Stimulated activated CD8-positive, alpha-beta memory T cell treated with anti-CD3 and anti-CD28 coated beads, Interleukin-12 subunit alpha, Interleukin-12 subunit beta, amount 100 ng/mL, for 24 hours (primary cell): Measurements from ENCODE around the gene SCARB2.
"Not testable (repeated sequence)": the region's sequence is repeated elsewhere in the genome, so short reads cannot be mapped to it uniquely, and the experiment has no call there.

ENCODE experiments used
- DNase-seq: peaks from one replicate; pipeline ENCODE4 v3.0.0-alpha.2; 2020; ENCODE audit errors: extremely low read depth

Gene SCARB2

GRCh38 chr4:76213415-76214176, at the start of gene SCARB2:
Gene SCARB2, minus strand, starts transcription at chr4:76213824. Its CDS starts 281 bp downstream, at chr4:76213543.
- DNase-seq, result peak; percentile 39

GRCh38 chr4:76260571-76260970, 46.9 kb upstream of the SCARB2 start:
- DNase-seq, result no peak

GRCh38 chr4:76257824-76258223, 44.2 kb upstream of the SCARB2 start:
- DNase-seq, result no peak

- no peak for DNase-seq
Observed at GRCh38 chr4:76256968-76257367, 43.3 kb upstream of the SCARB2 start.

GRCh38 chr4:76256032-76256431, 42.4 kb upstream of the SCARB2 start:
- no peak for DNase-seq

- DNase-seq, result no peak
Observed at GRCh38 chr4:76253511-76253910, 39.9 kb upstream of the SCARB2 start.

- DNase-seq, result no peak
Observed at GRCh38 chr4:76252271-76252653, 38.6 kb upstream of the SCARB2 start.

GRCh38 chr4:76251441-76252270, 38.0 kb upstream of the SCARB2 start, which contains the start of gene FAM47E:
Gene FAM47E, plus strand, starts transcription at chr4:76251721. Its CDS starts 26 bp downstream, at chr4:76251747.
- DNase-seq, result peak; percentile 11

GRCh38 chr4:76250962-76251361, 37.3 kb upstream of the SCARB2 start:
- no peak for DNase-seq

GRCh38 chr4:76246852-76247251, 33.2 kb upstream of the SCARB2 start:
- DNase-seq, result no peak

- DNase-seq, result no peak
Observed at GRCh38 chr4:76246025-76246424, 32.4 kb upstream of the SCARB2 start.

- DNase-seq, result not testable (repeated sequence)
Observed at GRCh38 chr4:76243877-76244276, 30.3 kb upstream of the SCARB2 start.

- no peak for DNase-seq
Observed at GRCh38 chr4:76240236-76240635, 26.6 kb upstream of the SCARB2 start.

- no peak for DNase-seq
Observed at GRCh38 chr4:76238701-76239100, 25.1 kb upstream of the SCARB2 start.

- no peak for DNase-seq
Observed at GRCh38 chr4:76238236-76238635, 24.6 kb upstream of the SCARB2 start.

- no peak for DNase-seq
Observed at GRCh38 chr4:76235915-76236314, 22.3 kb upstream of the SCARB2 start.

GRCh38 chr4:76235407-76235806, 21.8 kb upstream of the SCARB2 start:
- no peak for DNase-seq

- no peak for DNase-seq
Observed at GRCh38 chr4:76234679-76235044, 21.0 kb upstream of the SCARB2 start.

- no peak for DNase-seq
Observed at GRCh38 chr4:76233967-76234678, 20.5 kb upstream of the SCARB2 start.

GRCh38 chr4:76233529-76233928, 19.9 kb upstream of the SCARB2 start:
- no peak for DNase-seq

GRCh38 chr4:76233083-76233482, 19.5 kb upstream of the SCARB2 start:
- DNase-seq, result no peak

- DNase-seq, result no peak
Observed at GRCh38 chr4:76232681-76233080, 19.1 kb upstream of the SCARB2 start.
